Right lobe of liver (tissue), 6 donors: Measurements from ENCODE around the gene HDDC2. TPM values are rescaled to one million over a fixed set of nuclear protein-coding genes. Genes with fewer than 3 reads are reported as not detected.

ENCODE experiments used
- ATAC-seq, 4 donors: fragments of 200-7000 bp; cut with Tn5 transposase; one replicate each; pipeline ENCODE4 v1.9.1; 2020; ENCODE audit warnings: mild to moderate bottlenecking in 4 of 4, moderate library complexity in 4 of 4
- DNase-seq, 3 donors: peaks; one replicate each; pipeline ENCODE4 v3.0.0-alpha.2; 2020
- H3K27ac ChIP-seq, 3 donors: fragments of 200-600 bp; one replicate each; pipeline ENCODE4 v1.8.0; 2022
- H3K27me3 ChIP-seq, 2 donors: fragments of 200-600 bp; one replicate each; pipeline ENCODE4 v1.8.0; 2022
- H3K36me3 ChIP-seq, 4 donors: fragments of 200-600 bp; sonication (generic) in 1 of 4; one replicate each; pipeline versions ENCODE4 v1.5.1 to v1.8.0; 2017 to 2022; ENCODE audit warnings: control low read depth in 1 of 4
- H3K4me1 ChIP-seq, 4 donors: fragments of 200-600 bp; sonication (generic) in 1 of 4; one replicate each; pipeline versions ENCODE4 v1.5.1 to v1.8.0; 2017 to 2022; ENCODE audit warnings: control low read depth in 1 of 4
- H3K4me3 ChIP-seq, 3 donors: fragments of 200-600 bp; one replicate each; pipeline ENCODE4 v1.8.0; 2022
- H3K9me3 ChIP-seq, 4 donors: fragments of 200-600 bp; sonication (generic) in 1 of 4; one replicate each; pipeline versions ENCODE4 v1.5.1 to v1.8.0; 2017 to 2022; ENCODE audit warnings: control low read depth in 1 of 4
- CTCF ChIP-seq, 4 donors: fragments of 200-600 bp in 3 of 4; fragments of 450-650 bp in 1 of 4; IDR thresholded peaks; one replicate each; pipeline versions ENCODE4 v1.5.1 to v1.8.0; 2016 to 2022; ENCODE audit warnings: antibody characterized with exemption in 4 of 4, mild to moderate bottlenecking in 2 of 4
- POLR2A ChIP-seq: fragments of 450-650 bp; IDR thresholded peaks from one replicate; pipeline ENCODE4 v1.6.1; 2017; ENCODE audit warnings: antibody characterized with exemption, mild to moderate bottlenecking
- WGBS: methylation state at CpG from one replicate; pipeline ENCODE4 v1.1.6; 2018; ENCODE audit warnings: low coverage, low lambda C conversion rate; ENCODE audit not compliant: insufficient coverage; ENCODE audit errors: missing lambda C conversion rate; 5-methylcytosine and 5-hydroxymethylcytosine counted together
- intact Hi-C, 2 donors: fragments of 100-400 bp; cut with DNase I; formaldehyde crosslinking; loops; one replicate each; pipeline versions ENCODE4 v1.11.2 to v1.14.1; 2022
- total RNA-seq, 6 experiments: library from RNA; depleted of rRNA in 2 of 6; stranded (reverse); fragments of >200 nt in 2 of 6; fragmentation: NEBNext Ultra II Directional in 3 of 6; extraction: Animal tissue kit (Norgen Biotek cat#: 25700) in 3 of 6; gene quantifications; one replicate each; pipeline versions ENCODE4 v1.1.0 to v1.2.4, GENCODE V29; 2016 to 2023
- donor health status: DM: no; HTN: yes; CAD: no.
- donor health status: DM: no; HTN: no; CAD: no.
- donor health status: DM: no; HTN: no; CAD: no.
- donor health status: DM: no; HTN: yes; CAD: no.
- donor health status: DM: no; HTN: yes; CAD: no.

Gene HDDC2
- total RNA-seq, 6 experiments from 2014 or later: 6.8 to 15.6 (median 9.5) TPM

GRCh38 chr6:125236536-125237327 is 65.0 kb downstream of the HDDC2 start:
- intact Hi-C loops: no loop called here
- TF ChIP-seq POLR2A (no peak), CTCF (IDR thresholded peaks at IDR 0.05) (no peak)
- DNase-seq: no peak
- peak in 2 of 4 donors; percentile 53 to 60 for ATAC-seq
- Histone ChIP-seq H3K9me3 (no peaks in the 10 kb centered on the region), H3K4me3 (no peak overlapping the region), H3K27ac (no peak overlapping the region), H3K27me3 (no peaks in the 10 kb centered on the region), H3K4me1 (no peaks in the 10 kb centered on the region), H3K36me3 (no peaks in the 10 kb centered on the region)
- 67% methylated on average over 5 of the region's 5 CpGs for WGBS

GRCh38 chr6:125233202-125233601 is 68.6 kb downstream of the HDDC2 start:
- DNase-seq (no peak), ATAC-seq (no peak)
- Histone ChIP-seq H3K4me3 (no peak overlapping the region), H3K27me3 (no peaks in the 10 kb centered on the region), H3K27ac (no peak overlapping the region), H3K9me3 (no peaks in the 10 kb centered on the region), H3K36me3 (no peaks in the 10 kb centered on the region), H3K4me1 (no peaks in the 10 kb centered on the region)
- 73% methylated on average over 3 of the region's 3 CpGs for WGBS
- TF ChIP-seq POLR2A: no peak
- TF ChIP-seq CTCF (IDR thresholded peaks at IDR 0.05): no peak
- intact Hi-C loops: no loop called here

- Histone ChIP-seq H3K36me3 (no peaks in the 10 kb centered on the region), H3K9me3 (no peaks in the 10 kb centered on the region), H3K27ac (no peak overlapping the region), H3K4me1 (no peaks in the 10 kb centered on the region), H3K4me3 (no peak overlapping the region), H3K27me3 (no peaks in the 10 kb centered on the region)
- DNase-seq: no peak
- intact Hi-C loops: no loop called here
- TF ChIP-seq POLR2A (no peak), CTCF (IDR thresholded peaks at IDR 0.05) (no peak)
- WGBS: 38% methylated on average over 1 of the region's 1 CpG
- no peak for ATAC-seq
Observed at GRCh38 chr6:125232466-125232865, 69.3 kb downstream of the HDDC2 start.

GRCh38 chr6:125231574-125232343 is 70.0 kb downstream of the HDDC2 start:
- Histone ChIP-seq H3K4me3 (no peak overlapping the region), H3K27ac (no peak overlapping the region), H3K4me1 (no peaks in the 10 kb centered on the region), H3K36me3 (no peaks in the 10 kb centered on the region), H3K27me3 (no peaks in the 10 kb centered on the region), H3K9me3 (no peaks in the 10 kb centered on the region)
- 94% methylated on average over 7 of the region's 7 CpGs for WGBS
- no peak for ATAC-seq
- no peak for DNase-seq
- no peak for TF ChIP-seq CTCF (IDR thresholded peaks at IDR 0.05)
- TF ChIP-seq POLR2A: no peak
- intact Hi-C loops: no loop called here
